Keratinocyte (primary cell): ENCODE results near the gene KLHL2.

Experiments
- CTCF ChIP-seq, 3 experiments: IDR thresholded peaks in 1 of 3; conservative IDR thresholded peaks in 1 of 3; optimal IDR thresholded peaks in 1 of 3; 2 replicates in 2 of 3; 3 replicates in 1 of 3; pipeline versions ENCODE3 to v1.5.1; 2011; ENCODE audit warnings: low read length in 3 of 3, mild to moderate bottlenecking in 3 of 3, moderate library complexity in 2 of 3, control low read depth in 1 of 3, inconsistent platforms in 1 of 3; ENCODE audit not compliant: insufficient read depth in 2 of 3; ENCODE audit errors: extremely low read depth in 1 of 3
- EZH2 ChIP-seq: IDR thresholded peaks from one replicate; pipeline ENCODE4 v1.6.1; 2012; ENCODE audit warnings: inconsistent platforms, mild to moderate bottlenecking, low read length, moderate library complexity

GRCh38 chr4:165369522-165369921, 162.2 kb downstream of the KLHL2 start:
- TF ChIP-seq CTCF (optimal IDR thresholded peaks at IDR 0.05 in 1 of 3, IDR thresholded peaks at IDR 0.05 in 1 of 3, conservative IDR thresholded peaks at IDR 0.05 in 1 of 3; ENCODE audit: extremely low read depth in 1 of 3, insufficient read depth in 2 of 3, low read length in 3 of 3) = no peak
- TF ChIP-seq EZH2 = no peak
